Parathyroid adenoma (tissue), 2 donors: ENCODE data around the gene CCDC85C.

Experiments
- H2AFZ ChIP-seq: fragments of 300-600 bp; sonication (generic); one replicate; pipeline ENCODE4 v1.7.0; 2017; ENCODE audit warnings: antibody characterized with exemption, mild to moderate bottlenecking
- H3K27ac ChIP-seq: fragments of 300-600 bp; sonication (generic); one replicate; pipeline ENCODE4 v1.7.0; 2017
- H3K27me3 ChIP-seq: fragments of 300-600 bp; sonication (generic); one replicate; pipeline ENCODE4 v1.7.0; 2017; ENCODE audit warnings: low read length; ENCODE audit not compliant: control insufficient read depth, insufficient read depth
- H3K36me3 ChIP-seq: fragments of 300-600 bp; sonication (generic); one replicate; pipeline ENCODE4 v1.7.0; 2017; ENCODE audit warnings: low read length; ENCODE audit not compliant: control insufficient read depth, insufficient read depth
- H3K4me1 ChIP-seq: fragments of 300-600 bp; sonication (generic); one replicate; pipeline ENCODE4 v1.7.0; 2017; ENCODE audit warnings: control low read depth
- H3K4me2 ChIP-seq: fragments of 300-600 bp; sonication (generic); one replicate; pipeline ENCODE4 v1.7.0; 2017; ENCODE audit warnings: low read length
- H3K4me3 ChIP-seq: fragments of 300-600 bp; sonication (generic); one replicate; pipeline ENCODE4 v1.7.0; 2017; ENCODE audit warnings: low read depth, low read length
- H3K79me2 ChIP-seq: fragments of 300-600 bp; sonication (generic); one replicate; pipeline ENCODE4 v1.7.0; 2017; ENCODE audit warnings: control low read depth
- H3K9ac ChIP-seq: fragments of 300-600 bp; sonication (generic); one replicate; pipeline ENCODE4 v1.7.0; 2017; ENCODE audit warnings: mild to moderate bottlenecking
- H3K9me3 ChIP-seq: fragments of 300-600 bp; sonication (generic); one replicate; pipeline ENCODE4 v1.7.0; 2017; ENCODE audit warnings: low read length; ENCODE audit not compliant: control insufficient read depth
- CTCF ChIP-seq: fragments of 300-600 bp; sonication (generic); IDR thresholded peaks from one replicate; pipeline ENCODE4 v1.7.0; 2017; ENCODE audit warnings: antibody characterized with exemption, mild to moderate bottlenecking
- donor health status: primary hyperparathyroidism.

The CCDC85C gene

GRCh38 chr14:99451234-99451633 is 152.8 kb downstream of the CCDC85C start:
- no peaks in the 10 kb centered on the region for H3K36me3 ChIP-seq

GRCh38 chr14:99450266-99450665 is 153.7 kb downstream of the CCDC85C start:
- no peak overlapping the region for H2AFZ ChIP-seq
- no peaks in the 10 kb centered on the region for H3K36me3 ChIP-seq
- H3K4me2 ChIP-seq, result no peak overlapping the region
- TF ChIP-seq CTCF, result no peak
- H3K27ac ChIP-seq, result no peak overlapping the region
- no peaks in the 10 kb centered on the region for H3K4me1 ChIP-seq
- no peaks in the 10 kb centered on the region for H3K27me3 ChIP-seq
- H3K9me3 ChIP-seq, result no peaks in the 10 kb centered on the region
- no peak overlapping the region for H3K4me3 ChIP-seq
- no peak overlapping the region for H3K9ac ChIP-seq
- H3K79me2 ChIP-seq, result peaks cover 16% of the 10 kb centered on the region

More at GRCh38 chr14:99451234-99451633, 152.8 kb downstream of the CCDC85C start:
- Histone ChIP-seq H3K9ac (no peak overlapping the region), H3K79me2 (peaks cover 16% of the 10 kb centered on the region), H3K27ac (no peak overlapping the region), H3K4me1 (no peaks in the 10 kb centered on the region), H3K9me3 (no peaks in the 10 kb centered on the region), H2AFZ (no peak overlapping the region), H3K27me3 (no peaks in the 10 kb centered on the region), H3K4me2 (no peak overlapping the region), H3K4me3 (no peak overlapping the region)
- no peak for TF ChIP-seq CTCF
